Mesenchymal stem cell (in vitro differentiated cells and primary cell): ENCODE measurements around the gene HMGCS1.
A peak's percentile ranks its signal among the peaks of the same experiment; 100 is the strongest.

ENCODE experiments used
- DNase-seq: peaks from one replicate; pipeline ENCODE4 v3.0.0-alpha.2; 2013
- H2AFZ ChIP-seq: one replicate; pipeline ENCODE4 v1.6.1; 2013; ENCODE audit warnings: low read depth, mild to moderate bottlenecking, control low read depth, inconsistent platforms, low read length, moderate library complexity
- H2AK5ac ChIP-seq: 2 replicates; pipeline ENCODE4 v1.6.1; 2013; ENCODE audit warnings: low read length, moderate library complexity, mild to moderate bottlenecking, inconsistent platforms; ENCODE audit not compliant: severe bottlenecking
- H2BK120ac ChIP-seq: one replicate; pipeline ENCODE4 v1.6.1; 2013; ENCODE audit warnings: low read depth, mild to moderate bottlenecking, inconsistent platforms, low read length, moderate library complexity
- H2BK12ac ChIP-seq, 2 experiments: one replicate each; pipeline ENCODE4 v1.6.1; 2013; ENCODE audit warnings: inconsistent platforms in 2 of 2, low read length in 2 of 2, mild to moderate bottlenecking in 2 of 2, moderate library complexity in 2 of 2, control low read depth in 1 of 2
- H2BK15ac ChIP-seq: one replicate; pipeline ENCODE4 v1.6.1; 2013; ENCODE audit warnings: mild to moderate bottlenecking, low read depth, inconsistent platforms; ENCODE audit not compliant: poor library complexity, severe bottlenecking
- H2BK5ac ChIP-seq: 2 replicates; pipeline ENCODE4 v1.6.1; 2013; ENCODE audit warnings: low read depth, mild to moderate bottlenecking, low read length, control low read depth, inconsistent platforms; ENCODE audit not compliant: poor library complexity, severe bottlenecking
- H3K14ac ChIP-seq, 2 experiments: one replicate each; pipeline ENCODE4 v1.6.1; 2013; ENCODE audit warnings: inconsistent platforms in 2 of 2, low read length in 2 of 2, control low read depth in 1 of 2, mild to moderate bottlenecking in 1 of 2, moderate library complexity in 1 of 2
- H3K18ac ChIP-seq, 2 experiments: one replicate each; pipeline ENCODE4 v1.6.1; 2013; ENCODE audit warnings: inconsistent platforms in 2 of 2, low read length in 2 of 2, control low read depth in 1 of 2, low read depth in 1 of 2, mild to moderate bottlenecking in 1 of 2
- H3K23ac ChIP-seq, 2 experiments: one replicate each; pipeline ENCODE4 v1.6.1; 2013; ENCODE audit warnings: inconsistent platforms in 2 of 2, low read length in 2 of 2, mild to moderate bottlenecking in 2 of 2, moderate library complexity in 2 of 2, control low read depth in 1 of 2
- H3K27ac ChIP-seq: 2 replicates; pipeline ENCODE4 v1.5.1; 2013; ENCODE audit warnings: mild to moderate bottlenecking, moderate library complexity, low read length, control low read depth, inconsistent platforms; ENCODE audit not compliant: poor library complexity, severe bottlenecking
- H3K27me3 ChIP-seq, 2 experiments: 2 replicates each; pipeline versions ENCODE4 v1.6.1 to v1.7.0; 2013; ENCODE audit warnings: low read length in 2 of 2, mild to moderate bottlenecking in 2 of 2, moderate library complexity in 2 of 2, control low read depth in 1 of 2, inconsistent platforms in 1 of 2; ENCODE audit not compliant: control insufficient read depth in 1 of 2, insufficient read depth in 1 of 2
- H3K36me3 ChIP-seq, 2 experiments: 2 replicates each; pipeline versions ENCODE4 v1.6.1 to v1.7.0; 2013; ENCODE audit warnings: low read length in 2 of 2, control low read depth in 1 of 2, inconsistent platforms in 1 of 2, low read depth in 1 of 2, mild to moderate bottlenecking in 1 of 2; ENCODE audit not compliant: insufficient read depth in 2 of 2, control insufficient read depth in 1 of 2
- H3K4ac ChIP-seq, 2 experiments: one replicate each; pipeline ENCODE4 v1.6.1; 2013; ENCODE audit warnings: inconsistent platforms in 2 of 2, low read length in 2 of 2, mild to moderate bottlenecking in 2 of 2, moderate library complexity in 2 of 2, control low read depth in 1 of 2, low read depth in 1 of 2
- H3K4me1 ChIP-seq: 2 replicates; pipeline ENCODE4 v1.6.1; 2013; ENCODE audit warnings: low read depth, low read length, control low read depth; ENCODE audit not compliant: control insufficient read depth, insufficient read depth
- H3K4me2 ChIP-seq: 2 replicates; pipeline ENCODE4 v1.6.1; 2013; ENCODE audit warnings: low read length, mild to moderate bottlenecking, inconsistent platforms; ENCODE audit not compliant: poor library complexity, severe bottlenecking
- H3K4me3 ChIP-seq, 2 experiments: 2 replicates each; pipeline versions ENCODE4 v1.5.1 to v1.7.0; 2013; ENCODE audit warnings: low read length in 2 of 2, mild to moderate bottlenecking in 2 of 2, control low read depth in 1 of 2, low read depth in 1 of 2; ENCODE audit not compliant: insufficient read depth in 1 of 2
- H3K79me1 ChIP-seq: replicated peaks from 2 replicates; pipeline ENCODE4 v1.6.1; 2013; ENCODE audit warnings: mild to moderate bottlenecking, control low read depth, low read length, inconsistent platforms; ENCODE audit not compliant: poor library complexity, severe bottlenecking
- H3K9ac ChIP-seq: 2 replicates; pipeline ENCODE4 v1.7.0; 2013; ENCODE audit warnings: mild to moderate bottlenecking, low read length, moderate library complexity
- H3K9me3 ChIP-seq: 2 replicates; pipeline ENCODE4 v1.7.0; 2013; ENCODE audit warnings: mild to moderate bottlenecking, low read length; ENCODE audit not compliant: control insufficient read depth
- H4K8ac ChIP-seq: one replicate; pipeline ENCODE4 v1.6.1; 2013; ENCODE audit warnings: inconsistent platforms, mild to moderate bottlenecking, low read length, moderate library complexity
- H4K91ac ChIP-seq: one replicate; pipeline ENCODE4 v1.6.1; 2013; ENCODE audit warnings: mild to moderate bottlenecking, low read length, inconsistent platforms
- WGBS: methylation state at CpG from one replicate; pipeline ENCODE4 v1.1.7; 2013; ENCODE audit warnings: mixed read lengths; 5-methylcytosine and 5-hydroxymethylcytosine counted together

HMGCS1 gene

GRCh38 chr5:43305948-43306565, 7.2 kb downstream of the HMGCS1 start:
- no peaks in the 10 kb centered on the region for H3K27me3 ChIP-seq
- no peak overlapping the region for H3K4ac ChIP-seq
- H2BK120ac ChIP-seq = no peak overlapping the region
- no peak overlapping the region for H2AFZ ChIP-seq
- no peak overlapping the region for H3K4me2 ChIP-seq
- H2AK5ac ChIP-seq = no peak overlapping the region
- no peak overlapping the region for H3K23ac ChIP-seq
- peak; percentile 75 for DNase-seq
- H3K27ac ChIP-seq = peak overlapping the region; percentile 17
- no peak overlapping the region for H3K14ac ChIP-seq
- H3K4me3 ChIP-seq = no peak overlapping the region
- H2BK12ac ChIP-seq = no peak overlapping the region
- H4K8ac ChIP-seq = no peak overlapping the region
- peak overlapping the region; percentile 15 for H3K9ac ChIP-seq
- H4K91ac ChIP-seq = no peak overlapping the region
- no peaks in the 10 kb centered on the region for H3K9me3 ChIP-seq
- WGBS = 100% methylated on average over 1 of the region's 1 CpG
- peaks cover 5% of the 10 kb centered on the region for H3K4me1 ChIP-seq
- H3K36me3 ChIP-seq = peaks cover 0 to 66% of the 10 kb centered on the region in 2 experiments
- no peaks in the 10 kb centered on the region for H3K79me1 ChIP-seq
- no peak overlapping the region for H2BK5ac ChIP-seq
- H3K18ac ChIP-seq = no peak overlapping the region
- H2BK15ac ChIP-seq = no peak overlapping the region

- no peak overlapping the region for H4K91ac ChIP-seq
- no peak overlapping the region for H3K27ac ChIP-seq
- peaks cover 4% of the 10 kb centered on the region for H3K4me1 ChIP-seq
- H3K23ac ChIP-seq = no peak overlapping the region
- H3K79me1 ChIP-seq = no peaks in the 10 kb centered on the region
- peak overlapping the region in 1 of 2 experiments; percentile 62 for H3K4me3 ChIP-seq
- H3K27me3 ChIP-seq = no peaks in the 10 kb centered on the region
- no peak overlapping the region for H2BK12ac ChIP-seq
- H3K9ac ChIP-seq = peak overlapping the region; percentile 69
- no peak overlapping the region for H2AK5ac ChIP-seq
- no peaks in the 10 kb centered on the region for H3K9me3 ChIP-seq
- 88% methylated on average over 1 of the region's 1 CpG for WGBS
- H4K8ac ChIP-seq = no peak overlapping the region
- H3K36me3 ChIP-seq = peaks cover 3 to 67% of the 10 kb centered on the region in 2 experiments
- no peak overlapping the region for H3K14ac ChIP-seq
- H2AFZ ChIP-seq = no peak overlapping the region
- H3K4me2 ChIP-seq = no peak overlapping the region
- no peak overlapping the region for H2BK15ac ChIP-seq
- no peak overlapping the region for H2BK5ac ChIP-seq
- DNase-seq = no peak
- H2BK120ac ChIP-seq = no peak overlapping the region
- H3K4ac ChIP-seq = no peak overlapping the region
- H3K18ac ChIP-seq = no peak overlapping the region
Observed at GRCh38 chr5:43304525-43304924, 8.7 kb downstream of the HMGCS1 start.

- no peak overlapping the region for H2BK15ac ChIP-seq
- 91% methylated on average over 4 of the region's 4 CpGs for WGBS
Observed at GRCh38 chr5:43303242-43303641, 10.0 kb downstream of the HMGCS1 start.

GRCh38 chr5:43302481-43302880, 10.7 kb downstream of the HMGCS1 start:
- Histone ChIP-seq H3K27ac (no peak overlapping the region), H2BK5ac (no peak overlapping the region), H3K4me3 (no peak overlapping the region), H2AFZ (no peak overlapping the region), H3K4me2 (no peak overlapping the region), H2BK12ac (no peak overlapping the region), H3K14ac (no peak overlapping the region), H2BK120ac (no peak overlapping the region), H3K23ac (no peak overlapping the region), H2BK15ac (no peak overlapping the region), H3K79me1 (peaks cover 3% of the 10 kb centered on the region), H4K8ac (no peak overlapping the region), H3K4me1 (no peaks in the 10 kb centered on the region), H3K27me3 (no peaks in the 10 kb centered on the region), H2AK5ac (no peak overlapping the region), H3K9ac (no peak overlapping the region), H4K91ac (no peak overlapping the region), H3K9me3 (no peaks in the 10 kb centered on the region), H3K18ac (peak overlapping the region in 1 of 2 experiments; percentile 33), H3K36me3 (peaks cover 4 to 73% of the 10 kb centered on the region in 2 experiments), H3K4ac (no peak overlapping the region)
- WGBS = 97% methylated on average over 3 of the region's 3 CpGs
- DNase-seq = no peak

More at GRCh38 chr5:43303242-43303641, 10.0 kb downstream of the HMGCS1 start:
- H3K79me1 ChIP-seq = peaks cover 2% of the 10 kb centered on the region
- H3K4ac ChIP-seq = no peak overlapping the region
- H3K36me3 ChIP-seq = peaks cover 3 to 71% of the 10 kb centered on the region in 2 experiments
- H3K4me2 ChIP-seq = no peak overlapping the region
- no peak overlapping the region for H2AFZ ChIP-seq
- no peak overlapping the region for H3K14ac ChIP-seq
- H3K18ac ChIP-seq = no peak overlapping the region
- H2AK5ac ChIP-seq = no peak overlapping the region
- no peak overlapping the region for H3K4me3 ChIP-seq
- no peaks in the 10 kb centered on the region for H3K4me1 ChIP-seq
- H4K8ac ChIP-seq = no peak overlapping the region
- no peak overlapping the region for H2BK5ac ChIP-seq
- H3K9ac ChIP-seq = no peak overlapping the region
- DNase-seq = no peak
- no peak overlapping the region for H3K27ac ChIP-seq
- H3K9me3 ChIP-seq = no peaks in the 10 kb centered on the region
- no peak overlapping the region for H2BK120ac ChIP-seq
- H4K91ac ChIP-seq = no peak overlapping the region
- no peaks in the 10 kb centered on the region for H3K27me3 ChIP-seq
- H3K23ac ChIP-seq = no peak overlapping the region
- H2BK12ac ChIP-seq = no peak overlapping the region
